ENCODE data around the gene BANF2.

The BANF2 gene

GRCh38 chr20:17664025-17664633 lies 35.6 kb upstream of the BANF2 start:
- DNase-seq = peak; percentile 34

GRCh38 chr20:17665756-17666155 lies 34.0 kb upstream of the BANF2 start:
- no peak for DNase-seq

GRCh38 chr20:17666481-17666880 lies 33.3 kb upstream of the BANF2 start:
- peak; percentile 40 for DNase-seq

- DNase-seq = no peak
Measured at GRCh38 chr20:17667445-17667844, 32.3 kb upstream of the BANF2 start.

- DNase-seq = no peak
Measured at GRCh38 chr20:17668432-17668831, 31.3 kb upstream of the BANF2 start.

GRCh38 chr20:17669306-17669931 lies 30.3 kb upstream of the BANF2 start:
- no peak for DNase-seq

- no peak for DNase-seq
Measured at GRCh38 chr20:17671011-17671410, 28.8 kb upstream of the BANF2 start.

- no peak for DNase-seq
Measured at GRCh38 chr20:17671565-17671964, 28.2 kb upstream of the BANF2 start.

GRCh38 chr20:17673084-17673483 lies 26.7 kb upstream of the BANF2 start:
- DNase-seq = no peak

GRCh38 chr20:17674722-17675518 lies 24.8 kb upstream of the BANF2 start:
- DNase-seq = no peak

- no peak for DNase-seq
Measured at GRCh38 chr20:17675519-17676377, 24.0 kb upstream of the BANF2 start.

GRCh38 chr20:17676378-17676759 lies 23.4 kb upstream of the BANF2 start:
- no peak for DNase-seq

GRCh38 chr20:17676942-17677341 lies 22.8 kb upstream of the BANF2 start:
- no peak for DNase-seq

- no peak for DNase-seq
Measured at GRCh38 chr20:17678295-17678694, 21.5 kb upstream of the BANF2 start.

GRCh38 chr20:17678886-17679285 lies 20.9 kb upstream of the BANF2 start:
- no peak for DNase-seq

- DNase-seq = peak; percentile 50
Measured at GRCh38 chr20:17679941-17680835, 19.6 kb upstream of the BANF2 start.

GRCh38 chr20:17680836-17681725 lies 18.7 kb upstream of the BANF2 start:
- DNase-seq = peak; percentile 68

- no peak for DNase-seq
Measured at GRCh38 chr20:17681726-17682102, 18.1 kb upstream of the BANF2 start.

GRCh38 chr20:17682103-17682888 lies 17.5 kb upstream of the BANF2 start, which contains the start of gene RRBP1:
Gene RRBP1, minus strand, starts transcription at chr20:17682242. Its CDS starts 21,735 bp downstream, at chr20:17660507.
- peak; percentile 99 for DNase-seq

GRCh38 chr20:17682889-17683198 lies 16.9 kb upstream of the BANF2 start:
- no peak for DNase-seq
